ENCODE measurements around the gene COPG1. TPM values are rescaled to one million over a fixed set of nuclear protein-coding genes. Genes with fewer than 3 reads are reported as not detected.

The COPG1 gene
- total and polyA plus RNA-seq, 9 of the 15 experiments (the other 6 are each of a cell fraction or from before 2014, with no cell fraction given), result 40.3 to 105 (median 62.4) TPM

GRCh38 chr3:129246636-129247035 lies 2.8 kb upstream of the COPG1 start:
- Histone ChIP-seq H4K20me1 (replicated peaks; ENCODE audit: control insufficient read depth, insufficient read depth, low read length) (no peaks in the 10 kb centered on the region), H2AFZ (ENCODE audit: low read depth, low read length) (no peak overlapping the region), H3K4me3 (no peak overlapping the region), H3K27me3 (ENCODE audit: control insufficient read depth in 2 of 2, insufficient read depth in 2 of 2, low read length in 2 of 2) (no peaks in the 10 kb centered on the region), H3K4me2 (ENCODE audit: insufficient read depth, low read length) (no peak overlapping the region), H3K9ac (ENCODE audit: insufficient read depth in 1 of 2, low read depth in 2 of 2, low read length in 2 of 2) (no peak overlapping the region), H3K27ac (ENCODE audit: extremely low read depth, low read depth, low read length) (no peak overlapping the region), H3K9me1 (ENCODE audit: control insufficient read depth, insufficient read depth, low read length) (no peaks in the 10 kb centered on the region), H3K4me1 (replicated peaks in 1 of 2; ENCODE audit: control insufficient read depth in 2 of 2, insufficient read depth in 2 of 2, low read length in 2 of 2) (peaks cover 10 to 17% of the 10 kb centered on the region in 2 experiments; a peak in 3 of 5 replicates), H3K79me2 (ENCODE audit: control insufficient read depth, insufficient read depth, low read length) (peaks cover 27% of the 10 kb centered on the region), H3K9me3 (replicated peaks; ENCODE audit: control insufficient read depth, insufficient read depth, low read depth, low read length) (no peaks in the 10 kb centered on the region), H3K36me3 (ENCODE audit: control insufficient read depth, insufficient read depth, low read length) (peaks cover 5% of the 10 kb centered on the region; the same call in 1 of the 3 replicates)
- BruUV-seq (replicated peaks), result no TSS peak
- intact Hi-C loops (cut with micrococcal nuclease), result loop anchor here (5.0 kb wide), 1 partner anchor 194 kb away; no protein-coding TSS in a partner anchor
- DNase-seq (ENCODE audit: extremely low read depth in 1 of 4, low spot score in 3 of 4) (no peak), ATAC-seq (no peak), FAIRE-seq (no peak)
- no peak for TF ChIP-seq ZNF609 (CRISPR knock-in tag; IDR thresholded peaks at IDR 0.05; ENCODE audit: borderline replicate concordance)
- TF ChIP-seq STAG1 (CRISPR knock-in tag; IDR thresholded peaks at IDR 0.05; ENCODE audit: borderline replicate concordance), result no peak
- no peak for TF ChIP-seq HCFC1 (IDR thresholded peaks at IDR 0.05; ENCODE audit: low read depth, low read length)
- TF ChIP-seq MTA1 (IDR thresholded peaks at IDR 0.05; ENCODE audit: borderline replicate concordance), result no peak
- no peak for TF ChIP-seq CGGBP1 (CRISPR knock-in tag; IDR thresholded peaks at IDR 0.05)
- no peak for TF ChIP-seq FOXJ3 (CRISPR knock-in tag; IDR thresholded peaks at IDR 0.05)
- no peak for TF ChIP-seq NR1H2 (CRISPR knock-in tag; IDR thresholded peaks at IDR 0.05)
- TF ChIP-seq POLR2A (conservative IDR thresholded peaks at IDR 0.05), result no peak
- no peak for TF ChIP-seq PREB (CRISPR knock-in tag; IDR thresholded peaks at IDR 0.05)
- no peak for TF ChIP-seq ZBED1 (IDR thresholded peaks at IDR 0.05)
- TF ChIP-seq C11orf30 (IDR thresholded peaks at IDR 0.05; ENCODE audit: low read depth), result no peak
- no peak for TF ChIP-seq NCOR1 (IDR thresholded peaks at IDR 0.05)
- no peak for TF ChIP-seq TCFL5 (CRISPR knock-in tag; conservative IDR thresholded peaks at IDR 0.05)
- TF ChIP-seq JUND (IDR thresholded peaks at IDR 0.05; ENCODE audit: borderline replicate concordance, low read depth, low read length), result no peak
- no peak for TF ChIP-seq JUND (tag; IDR thresholded peaks at IDR 0.05; ENCODE audit: borderline replicate concordance, low read depth, low read length)
- TF ChIP-seq ZNF121 (CRISPR knock-in tag; conservative IDR thresholded peaks at IDR 0.05), result no peak
- no peak for TF ChIP-seq ZKSCAN1 (IDR thresholded peaks at IDR 0.05; ENCODE audit: low read depth, low read length)
- TF ChIP-seq EP300 (IDR thresholded peaks at IDR 0.05; ENCODE audit: low read length), result no peak
- TF ChIP-seq POLR2B (IDR thresholded peaks at IDR 0.05; ENCODE audit: low read depth, partially characterized antibody), result no peak
- TF ChIP-seq KLF13 (tag; IDR thresholded peaks at IDR 0.05; ENCODE audit: borderline replicate concordance, low read depth), result no peak
- CTCF ChIA-PET (ENCODE audit: low intra/inter-chr PET ratio), result interaction anchor here (0.6 kb wide), 2 partner anchors 275 to 495 kb away, joined by 4 to 5 read pairs; no protein-coding TSS in a partner anchor
- in situ Hi-C loops (cut with MboI), result loop anchor here (10.0 kb wide), 1 partner anchor 262 kb away; no protein-coding TSS in a partner anchor
- POLR2A ChIA-PET, result interaction anchor here (0.5 to 3.6 kb wide), 6 partner anchors 18 to 187 kb away, joined by 3 to 21 read pairs (median 3); no protein-coding TSS in a partner anchor

Data from K562 (cell line).